Mesendoderm (in vitro differentiated cells): ENCODE results near the gene ZNF329.

Source experiments
- DNase-seq: peaks from one replicate; pipeline ENCODE4 v3.0.0; 2013
- H2AK5ac ChIP-seq: 2 replicates; pipeline ENCODE4 v1.6.1; 2013; ENCODE audit warnings: low read length, inconsistent platforms
- H2BK120ac ChIP-seq: 2 replicates; pipeline ENCODE4 v1.6.1; 2013; ENCODE audit warnings: low read depth, mild to moderate bottlenecking, low read length, moderate library complexity, mixed read lengths
- H2BK15ac ChIP-seq: replicated peaks from 2 replicates; pipeline ENCODE4 v1.6.1; 2013; ENCODE audit warnings: low read depth, mild to moderate bottlenecking, moderate library complexity
- H2BK5ac ChIP-seq: 2 replicates; pipeline ENCODE4 v1.6.1; 2013; ENCODE audit warnings: low read length, inconsistent platforms
- H3K18ac ChIP-seq: 2 replicates; pipeline ENCODE4 v1.6.1; 2013; ENCODE audit warnings: mild to moderate bottlenecking, low read length, mixed read lengths
- H3K23ac ChIP-seq: one replicate; pipeline ENCODE4 v1.6.1; 2013; ENCODE audit warnings: low read length
- H3K27ac ChIP-seq: 2 replicates; pipeline ENCODE4 v1.5.1; 2013; ENCODE audit warnings: low read depth, mild to moderate bottlenecking, inconsistent platforms, low read length, moderate library complexity
- H3K27me3 ChIP-seq: 2 replicates; pipeline ENCODE4 v1.6.1; 2013; ENCODE audit warnings: low read length, control low read depth, mild to moderate bottlenecking, inconsistent platforms; ENCODE audit not compliant: insufficient read depth, poor library complexity
- H3K36me3 ChIP-seq: 2 replicates; pipeline ENCODE4 v1.6.1; 2013; ENCODE audit warnings: low read length, inconsistent platforms; ENCODE audit not compliant: control insufficient read depth, insufficient read depth
- H3K4ac ChIP-seq: one replicate; pipeline ENCODE4 v1.6.1; 2013; ENCODE audit warnings: low read depth, mild to moderate bottlenecking, low read length, moderate library complexity
- H3K4me1 ChIP-seq: 2 replicates; pipeline ENCODE4 v1.6.1; 2013; ENCODE audit warnings: low read depth, low read length, inconsistent platforms; ENCODE audit not compliant: control insufficient read depth
- H3K4me2 ChIP-seq: 2 replicates; pipeline ENCODE4 v1.6.1; 2013; ENCODE audit warnings: low read length
- H3K4me3 ChIP-seq: 2 replicates; pipeline ENCODE4 v1.5.1; 2013; ENCODE audit warnings: mild to moderate bottlenecking, low read length
- H3K56ac ChIP-seq: one replicate; pipeline ENCODE4 v1.6.1; 2013; ENCODE audit warnings: low read length
- H3K79me1 ChIP-seq: 2 replicates; pipeline ENCODE4 v1.6.1; 2013; ENCODE audit warnings: low read length, inconsistent platforms
- H3K79me2 ChIP-seq: 2 replicates; pipeline ENCODE4 v1.6.1; 2013; ENCODE audit warnings: mild to moderate bottlenecking, low read length; ENCODE audit not compliant: control insufficient read depth, insufficient read depth
- H3K9ac ChIP-seq: 2 replicates; pipeline ENCODE4 v1.6.1; 2013; ENCODE audit warnings: low read length, inconsistent platforms
- H4K5ac ChIP-seq: one replicate; pipeline ENCODE4 v1.6.1; 2013; ENCODE audit warnings: low read length
- H4K8ac ChIP-seq: one replicate; pipeline ENCODE4 v1.6.1; 2013; ENCODE audit warnings: low read depth, mild to moderate bottlenecking, control low read depth, low read length, moderate library complexity
- WGBS: extraction: QIAGEN DNeasy Blood & Tissue Kit; methylation state at CpG from one replicate; pipeline ENCODE4 v1.1.7; 2013; ENCODE audit warnings: low lambda C conversion rate, missing lambda C conversion rate; ENCODE audit not compliant: insufficient coverage; ENCODE audit errors: extremely low coverage; 5-methylcytosine and 5-hydroxymethylcytosine counted together

ZNF329 gene

DNA sequence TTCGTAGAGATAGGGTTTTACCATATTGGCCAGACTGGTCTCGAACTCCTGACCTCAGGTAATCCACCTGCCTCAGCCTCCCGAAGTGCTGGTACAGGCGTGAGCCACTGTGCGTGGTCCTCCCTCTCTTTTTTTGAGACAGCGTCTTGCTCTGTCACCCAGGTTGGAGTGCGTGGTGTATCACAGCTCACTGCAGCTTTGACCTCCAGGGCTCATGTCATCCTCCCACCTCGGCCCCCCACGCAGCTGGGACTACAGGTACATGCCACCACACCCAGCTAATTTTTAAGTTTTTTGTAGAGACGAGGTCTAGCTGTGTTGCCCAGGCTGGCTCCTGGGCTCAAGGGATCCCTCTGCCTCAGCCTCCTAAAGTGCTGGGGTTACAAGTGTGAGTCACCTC is 70.8 kb downstream of the ZNF329 start:
- Histone ChIP-seq H4K5ac (no peak overlapping the region), H3K79me2 (no peaks in the 10 kb centered on the region), H3K4ac (no peak overlapping the region), H3K79me1 (no peaks in the 10 kb centered on the region), H3K56ac (no peak overlapping the region), H2BK15ac (no peak overlapping the region), H3K18ac (no peak overlapping the region), H2BK120ac (no peak overlapping the region), H3K23ac (no peak overlapping the region), H2BK5ac (no peak overlapping the region), H3K4me3 (no peak overlapping the region), H2AK5ac (no peak overlapping the region), H3K27me3 (no peaks in the 10 kb centered on the region), H3K4me1 (no peaks in the 10 kb centered on the region), H3K9ac (no peak overlapping the region), H3K27ac (no peak overlapping the region), H4K8ac (no peak overlapping the region), H3K36me3 (no peaks in the 10 kb centered on the region), H3K4me2 (no peak overlapping the region)
- no CpG with 5 or more reads among the region's 10 CpGs for WGBS
- no peak for DNase-seq
